A673 (cell line): ENCODE results near the gene EPHB2. TPM values are rescaled to one million over a fixed set of nuclear protein-coding genes. Genes with fewer than 3 reads are reported as not detected.

Source experiments
- BruUV-seq: library from RNA; stranded (reverse); fragments of 400-500 nt; replicated peaks from 2 replicates; lab custom pipeline; 2021; lab: Mats Ljungman, UMichigan
- CTCF ChIA-PET: fragments of 300-600 bp; sonication (Branson Sonifier 250); formaldehyde crosslinking; loops from one replicate; lab custom pipeline; 2022; ENCODE audit warnings: antibody characterized with exemption; lab: Charles Lee
- POLR2A ChIA-PET: fragments of 300-600 bp; sonication (Branson Sonifier 250); formaldehyde crosslinking; loops from one replicate; lab custom pipeline; 2022; ENCODE audit warnings: antibody characterized with exemption; ENCODE audit not compliant: low non-redundant PET; lab: Charles Lee
- DNase-seq: peaks from one replicate; pipeline ENCODE4 v3.0.0-alpha.2; 2015; ENCODE audit warnings: low spot score
- H3K27ac ChIP-seq: fragments of 200-600 bp; sonication (generic); 2 replicates; pipeline ENCODE4 v1.5.1; 2016; ENCODE audit warnings: mixed run types, low read depth, mild to moderate bottlenecking, mixed read lengths, antibody characterized with exemption, low read length; ENCODE audit not compliant: poor library complexity, severe bottlenecking
- H3K27me3 ChIP-seq: fragments of 200-600 bp; sonication (generic); replicated peaks from 2 replicates; pipeline ENCODE4 v1.6.1; 2017; ENCODE audit warnings: mixed run types, low read depth, mild to moderate bottlenecking, mixed read lengths, antibody characterized with exemption, low read length; ENCODE audit not compliant: insufficient read depth, poor library complexity
- H3K36me3 ChIP-seq: fragments of 200-600 bp; sonication (generic); 2 replicates; pipeline ENCODE4 v1.6.1; 2016; ENCODE audit warnings: mixed run types, mild to moderate bottlenecking, mixed read lengths, antibody characterized with exemption, low read length; ENCODE audit not compliant: insufficient read depth, poor library complexity, severe bottlenecking
- H3K4me1 ChIP-seq: fragments of 200-600 bp; sonication (generic); 2 replicates; pipeline ENCODE4 v1.6.1; 2017; ENCODE audit warnings: mixed run types, mild to moderate bottlenecking, mixed read lengths, antibody characterized with exemption, low read length; ENCODE audit not compliant: insufficient read depth, poor library complexity, severe bottlenecking
- H3K4me3 ChIP-seq: fragments of 200-600 bp; sonication (generic); 2 replicates; pipeline ENCODE4 v1.5.1; 2016; ENCODE audit warnings: low read depth, mixed run types, mild to moderate bottlenecking, mixed read lengths, low read length; ENCODE audit not compliant: poor library complexity, severe bottlenecking
- H3K9me3 ChIP-seq: fragments of 200-600 bp; sonication (generic); 2 replicates; pipeline ENCODE4 v1.6.1; 2016; ENCODE audit warnings: mixed run types, low read depth, mild to moderate bottlenecking, mixed read lengths, antibody characterized with exemption, low read length; ENCODE audit not compliant: poor library complexity, severe bottlenecking
- CTCF ChIP-seq: fragments of 300-800, 200-600 bp; sonication (generic); conservative IDR thresholded peaks from 2 replicates; pipeline ENCODE4 v1.5.1; 2017; ENCODE audit warnings: low read depth, mild to moderate bottlenecking, antibody characterized with exemption, low read length, moderate library complexity, mixed read lengths
- EZH2 ChIP-seq: fragments of 200-600 bp; sonication (generic); IDR thresholded peaks from 2 replicates; pipeline ENCODE4 v1.6.1; 2017; ENCODE audit warnings: borderline replicate concordance, low read depth, mild to moderate bottlenecking, mixed read lengths, antibody characterized with exemption, low read length; ENCODE audit not compliant: poor library complexity, severe bottlenecking
- intact Hi-C: fragments of 100-400 bp; cut with micrococcal nuclease; formaldehyde crosslinking; loops from one replicate; pipeline ENCODE4 v1.10.0; 2022; ENCODE audit not compliant: unreplicated experiment
- total RNA-seq: library from RNA; stranded (reverse); gene quantifications from 2 replicates; pipeline ENCODE4 v1.2.3, GENCODE V29; 2021

EPHB2 gene
- total RNA-seq, 1 experiment from 2014 or later = 10.4 TPM

- ChIA-PET CTCF (interaction anchor here (1.3 kb wide), 1 partner anchor 10 kb away, joined by 4 read pairs; no protein-coding TSS in a partner anchor), POLR2A (no interaction called here)
- TF ChIP-seq EZH2 (no peak), CTCF (no peak)
- no peak overlapping the region for H3K4me3 ChIP-seq
- H3K27ac ChIP-seq = no peak overlapping the region
- H3K36me3 ChIP-seq = no peaks in the 10 kb centered on the region
- DNase-seq = no peak
- intact Hi-C loops = no loop called here
- no TSS peak for BruUV-seq
- no peaks in the 10 kb centered on the region for H3K27me3 ChIP-seq
- H3K9me3 ChIP-seq = no peaks in the 10 kb centered on the region
- H3K4me1 ChIP-seq = no peaks in the 10 kb centered on the region
Observed at GRCh38 chr1:22851517-22851916, 140.9 kb downstream of the EPHB2 start.

GRCh38 chr1:22852144-22852655, 141.6 kb downstream of the EPHB2 start:
- no TSS peak for BruUV-seq
- intact Hi-C loops = no loop called here
- DNase-seq = no peak
- ChIA-PET POLR2A (no interaction called here), CTCF (interaction anchor here (1.3 kb wide), 1 partner anchor 9 kb away, joined by 4 read pairs; no protein-coding TSS in a partner anchor)
- H3K36me3 ChIP-seq = no peaks in the 10 kb centered on the region
- H3K4me1 ChIP-seq = no peaks in the 10 kb centered on the region
- H3K4me3 ChIP-seq = no peak overlapping the region
- TF ChIP-seq CTCF (no peak), EZH2 (no peak)
- H3K9me3 ChIP-seq = no peaks in the 10 kb centered on the region
- H3K27ac ChIP-seq = no peak overlapping the region
- no peaks in the 10 kb centered on the region for H3K27me3 ChIP-seq

GRCh38 chr1:22853651-22854185, 143.1 kb downstream of the EPHB2 start:
- Histone ChIP-seq H3K9me3 (no peaks in the 10 kb centered on the region), H3K27me3 (no peaks in the 10 kb centered on the region), H3K4me3 (no peak overlapping the region), H3K36me3 (no peaks in the 10 kb centered on the region), H3K4me1 (no peaks in the 10 kb centered on the region), H3K27ac (no peak overlapping the region)
- no peak for TF ChIP-seq CTCF
- no peak for TF ChIP-seq EZH2
- DNase-seq = no peak
- intact Hi-C loops = no loop called here
- BruUV-seq = no TSS peak
- ChIA-PET CTCF (no interaction called here), POLR2A (no interaction called here)
